Measurements from ENCODE around the gene ROPN1L. TPM values are rescaled to one million over a fixed set of nuclear protein-coding genes. Genes with fewer than 3 reads are reported as not detected.
"Not testable (repeated sequence)": the region's sequence is repeated elsewhere in the genome, so short reads cannot be mapped to it uniquely, and the experiment has no call there.

ROPN1L gene
- total RNA-seq, 1 experiment from 2014 or later: 0.66 TPM

- DNase-seq (ENCODE audit: low read depth, low spot score); ATAC-seq; H3K9me3 ChIP-seq (ENCODE audit: control insufficient read depth in 1 of 2, insufficient read depth in 1 of 2, low read depth in 1 of 2, low read length in 2 of 2); POLR2A ChIA-PET; H3K4me3 ChIP-seq (replicated peaks in 1 of 2; ENCODE audit: low read depth in 1 of 2, low read length in 2 of 2); H3K36me3 ChIP-seq (ENCODE audit: control insufficient read depth in 1 of 2, insufficient read depth in 2 of 2, low read length in 2 of 2); H4K20me1 ChIP-seq (ENCODE audit: insufficient read depth); H3K79me2 ChIP-seq (ENCODE audit: insufficient read depth, low read length); CTCF ChIA-PET; intact Hi-C loops (cut with micrococcal nuclease); H3K9ac ChIP-seq (ENCODE audit: low read length); H3K4me2 ChIP-seq (ENCODE audit: low read length); H3K27ac ChIP-seq (ENCODE audit: low read depth, low read length); RAD21 ChIA-PET (ENCODE audit: low non-redundant PET in 1 of 2, low total read pairs in 2 of 2, uncharacterized antibody in 2 of 2, unreplicated experiment in 2 of 2); BruUV-seq (replicated peaks); H3K27me3 ChIP-seq (ENCODE audit: insufficient read depth, low read length); H2AFZ ChIP-seq (ENCODE audit: low read depth, low read length, poor library complexity, severe bottlenecking); H3K9me2 ChIP-seq (ENCODE audit: insufficient read depth): not testable (repeated sequence)
- H3K4me1 ChIP-seq (ENCODE audit: control insufficient read depth in 1 of 2, insufficient read depth in 2 of 2, low read length in 2 of 2): peaks cover 0 to 11% of the 10 kb centered on the region in 2 experiments; a peak in 2 of 4 replicates
These were observed 52.8 kb downstream of the ROPN1L start for GRCh38 chr5:10494497-10494896.

- TF ChIP-seq SP1 (IDR thresholded peaks at IDR 0.05; ENCODE audit: low read depth) (no peak), SIN3A (IDR thresholded peaks at IDR 0.05; ENCODE audit: low read depth) (no peak), CEBPB (IDR thresholded peaks at IDR 0.05; ENCODE audit: low read depth) (no peak), ELF1 (IDR thresholded peaks at IDR 0.05; ENCODE audit: borderline replicate concordance, low read depth) (no peak), TCF7L2 (IDR thresholded peaks at IDR 0.05; ENCODE audit: borderline replicate concordance, extremely low read depth, insufficient read depth, insufficient read length) (no peak), CBX3 (IDR thresholded peaks at IDR 0.05; ENCODE audit: low read depth) (no peak), POLR2A (IDR thresholded peaks at IDR 0.05; ENCODE audit: borderline replicate concordance, extremely low read depth, insufficient read depth, insufficient read length) (no peak), SRF (IDR thresholded peaks at IDR 0.05; ENCODE audit: low read depth) (no peak), EZH2 (IDR thresholded peaks at IDR 0.05) (no peak), EZH2phosphoT487 (IDR thresholded peaks at IDR 0.05; ENCODE audit: borderline replicate concordance) (no peak), REST (IDR thresholded peaks at IDR 0.05; ENCODE audit: low read depth) (no peak), EGR1 (IDR thresholded peaks at IDR 0.05; ENCODE audit: low read depth) (no peak), ZNF274 (IDR thresholded peaks at IDR 0.05; ENCODE audit: low read depth, low read length) (no peak), ZBTB33 (IDR thresholded peaks at IDR 0.05; ENCODE audit: extremely low read depth, insufficient replicate concordance, low read length) (no peak), POLR2AphosphoS5 (IDR thresholded peaks at IDR 0.05; ENCODE audit: low read depth, low read length) (no peak)
- Histone ChIP-seq H3K4me2 (ENCODE audit: low read length) (no peak overlapping the region), H3K27me3 (ENCODE audit: insufficient read depth, low read length) (no peaks in the 10 kb centered on the region), H3K36me3 (ENCODE audit: control insufficient read depth in 1 of 2, insufficient read depth in 2 of 2, low read length in 2 of 2) (no peaks in the 10 kb centered on the region), H3K4me3 (replicated peaks in 1 of 2; ENCODE audit: low read depth in 1 of 2, low read length in 2 of 2) (no peak overlapping the region), H3K9me3 (ENCODE audit: control insufficient read depth in 1 of 2, insufficient read depth in 1 of 2, low read depth in 1 of 2, low read length in 2 of 2) (no peaks in the 10 kb centered on the region), H2AFZ (ENCODE audit: low read depth, low read length, poor library complexity, severe bottlenecking) (no peak overlapping the region), H3K4me1 (ENCODE audit: control insufficient read depth in 1 of 2, insufficient read depth in 2 of 2, low read length in 2 of 2) (peaks cover 0 to 14% of the 10 kb centered on the region in 2 experiments; a peak in 2 of 4 replicates), H4K20me1 (ENCODE audit: insufficient read depth) (no peaks in the 10 kb centered on the region), H3K9ac (ENCODE audit: low read length) (no peak overlapping the region), H3K79me2 (ENCODE audit: insufficient read depth, low read length) (no peaks in the 10 kb centered on the region), H3K9me2 (ENCODE audit: insufficient read depth) (no peaks in the 10 kb centered on the region), H3K27ac (ENCODE audit: low read depth, low read length) (no peak overlapping the region)
- DNase-seq (ENCODE audit: low read depth, low spot score) (no peak), ATAC-seq (no peak)
- POLR2A ChIA-PET: interaction anchor here (2.5 kb wide), 1 partner anchor 8 kb away, joined by 5 read pairs; no protein-coding TSS in a partner anchor
- intact Hi-C loops (cut with micrococcal nuclease): no loop called here
- RAD21 ChIA-PET (ENCODE audit: low non-redundant PET in 1 of 2, low total read pairs in 2 of 2, uncharacterized antibody in 2 of 2, unreplicated experiment in 2 of 2): no interaction called here
- CTCF ChIA-PET: interaction anchor here (1.2 kb wide), 1 partner anchor 8 kb away, joined by 7 read pairs; no protein-coding TSS in a partner anchor
- no TSS peak for BruUV-seq (replicated peaks)
These were observed 55.9 kb downstream of the ROPN1L start for GRCh38 chr5:10497554-10497953.

Measured in HCT116 (cell line).